ENCODE measurements around the gene CLRN3.

The CLRN3 gene

GRCh38 chr10:127848226-127848625 lies 44.5 kb downstream of the CLRN3 start:
- DNase-seq (ENCODE audit: low spot score) = no peak

DNA sequence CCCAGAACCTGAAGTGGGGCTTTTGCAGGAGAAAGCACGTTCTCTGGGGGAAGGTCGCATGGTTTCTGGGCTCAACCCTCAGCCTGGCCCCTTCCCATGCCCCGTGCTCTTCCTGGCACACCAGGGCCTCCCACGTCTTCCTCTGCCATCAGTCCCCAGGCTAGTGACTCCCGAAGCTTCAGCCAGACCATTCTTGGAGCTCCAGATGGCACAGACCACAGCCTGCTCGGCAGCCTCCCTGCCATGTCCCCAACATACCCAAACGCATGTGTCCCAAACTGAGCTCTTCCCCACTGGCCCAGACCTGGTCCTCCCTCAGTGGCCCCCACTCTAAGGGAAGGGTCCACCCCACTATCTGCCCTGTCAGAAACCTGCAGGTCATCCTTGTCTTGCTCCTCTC lies 47.0 kb downstream of the CLRN3 start:
- no peak for DNase-seq (ENCODE audit: low spot score)

DNA sequence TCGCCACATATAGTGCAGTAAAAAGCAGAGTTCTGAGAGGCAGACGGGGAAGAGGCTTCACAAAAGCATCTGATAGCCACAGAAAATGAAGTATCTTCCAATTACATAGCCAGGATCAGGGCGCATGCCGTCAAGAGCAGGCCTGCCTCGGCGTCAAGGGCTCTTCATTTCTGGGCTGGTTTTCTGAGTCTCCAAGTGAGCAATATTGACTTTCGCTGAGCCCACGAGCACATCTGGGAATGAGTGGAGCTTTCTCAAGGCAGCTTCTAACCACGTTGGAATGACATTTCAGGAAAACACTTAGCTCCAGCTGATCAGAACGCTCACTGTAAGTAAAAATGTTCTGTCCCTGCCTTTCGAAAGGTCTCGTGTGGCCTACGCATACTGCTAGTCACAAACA lies 51.9 kb downstream of the CLRN3 start:
- no peak for DNase-seq (ENCODE audit: low spot score)

DNA sequence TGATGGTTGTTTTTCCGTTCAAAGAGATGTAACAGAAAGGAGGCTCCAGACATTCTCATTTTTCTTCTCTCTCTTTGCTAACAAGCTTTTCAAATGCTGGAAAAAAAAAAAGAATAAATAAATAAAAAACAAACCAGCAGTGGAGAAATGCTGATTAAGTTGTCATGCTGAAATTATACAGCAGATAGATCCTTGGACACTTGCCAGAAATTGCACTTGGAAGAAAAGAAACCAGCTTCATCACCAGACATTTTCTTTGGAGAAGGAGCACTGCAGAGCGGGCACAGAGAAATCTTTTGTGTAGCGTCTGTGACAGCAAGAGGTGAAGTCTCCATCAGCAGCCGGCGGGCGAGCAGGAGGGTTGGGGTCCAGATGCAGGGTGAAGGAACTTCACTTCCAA lies 55.8 kb downstream of the CLRN3 start:
- DNase-seq (ENCODE audit: low spot score) = no peak

DNA sequence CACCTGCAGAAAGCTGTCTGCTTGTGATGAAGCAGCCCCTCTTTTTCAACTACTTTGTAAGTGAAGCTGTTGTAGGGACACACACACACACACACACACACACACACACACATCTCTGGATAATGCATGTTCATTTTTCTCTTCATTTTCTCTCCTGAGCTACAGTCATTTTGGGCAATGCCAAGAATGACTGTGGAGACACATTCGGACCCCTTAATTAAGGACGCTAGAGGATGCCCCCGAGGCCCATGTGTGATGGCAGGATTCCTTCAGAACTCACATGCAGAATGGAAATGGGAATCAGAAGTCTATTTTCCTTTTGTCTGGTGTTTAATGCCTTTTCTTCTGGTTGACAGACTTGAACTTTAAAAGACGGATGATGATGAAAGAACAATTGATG lies 56.6 kb downstream of the CLRN3 start:
- DNase-seq (ENCODE audit: low spot score) = no peak

DNA sequence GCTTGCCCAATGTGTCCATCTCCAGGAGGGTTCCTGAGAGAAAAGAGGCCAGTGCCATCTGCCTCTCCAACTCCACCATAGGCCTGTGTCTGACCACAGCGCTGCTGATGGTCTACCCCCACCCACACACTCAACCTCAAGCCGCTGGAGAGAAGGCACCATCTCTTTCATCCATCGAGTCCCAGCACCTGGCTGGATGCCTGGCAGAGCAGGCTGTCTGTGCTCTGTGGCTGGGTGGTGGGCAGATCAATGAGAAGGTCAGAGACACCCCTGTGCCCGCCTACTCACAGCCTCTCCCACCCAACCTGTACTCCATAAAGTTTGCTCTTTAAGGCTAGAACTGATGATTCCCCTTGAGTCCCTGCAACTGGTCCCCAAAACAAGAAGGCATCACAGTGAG lies 58.0 kb downstream of the CLRN3 start:
- DNase-seq (ENCODE audit: low spot score) = no peak

DNA sequence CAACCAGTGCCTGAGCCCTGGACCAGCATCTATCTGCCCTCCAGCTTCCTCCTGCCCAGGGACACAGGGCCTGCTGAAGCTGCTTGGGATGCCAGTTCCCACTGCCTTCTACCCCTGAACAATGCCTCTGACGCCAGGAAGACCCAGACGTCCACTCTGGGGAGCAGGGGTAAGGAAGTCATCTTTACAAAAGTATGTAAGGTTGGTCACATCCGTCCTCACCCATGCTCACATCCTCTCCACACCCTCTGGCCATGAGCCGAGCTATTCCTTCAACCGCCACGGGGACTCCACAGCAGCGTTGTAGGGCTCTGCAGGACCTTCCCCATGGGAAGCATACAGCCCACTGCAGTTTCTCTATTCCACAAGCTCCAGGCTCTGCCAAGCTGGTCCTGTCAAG lies 58.5 kb downstream of the CLRN3 start:
- DNase-seq (ENCODE audit: low spot score) = no peak

- DNase-seq (ENCODE audit: low spot score) = no peak
These were observed 58.9 kb downstream of the CLRN3 start for GRCh38 chr10:127833804-127834203.

GRCh38 chr10:127832501-127832900 lies 60.2 kb downstream of the CLRN3 start:
- DNase-seq (ENCODE audit: low spot score) = no peak

DNA sequence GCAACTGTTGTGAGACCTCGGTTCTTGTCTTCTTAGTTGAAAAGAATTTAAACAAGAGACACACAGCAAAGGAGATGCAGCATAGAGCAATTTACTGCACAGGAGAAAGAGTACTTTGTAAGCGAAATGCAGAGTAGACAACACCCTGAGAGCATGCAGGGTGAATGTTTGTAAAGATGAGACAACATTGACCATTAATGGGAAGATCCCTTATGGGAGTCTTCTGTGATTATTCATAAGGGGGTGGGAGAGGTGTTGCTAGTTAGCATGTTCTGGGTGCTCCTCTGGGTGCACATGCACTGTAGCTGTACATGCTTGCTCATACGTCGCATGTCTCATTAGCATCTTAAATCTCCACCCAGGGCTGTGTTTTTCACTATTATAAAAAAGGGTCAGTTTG lies 62.3 kb downstream of the CLRN3 start:
- DNase-seq (ENCODE audit: low spot score) = no peak

All from pons (tissue), 1 donor.